NCI-H1694 (cell line): ENCODE measurements around the gene ZMIZ2.
"Not testable (repeated sequence)": the region's sequence is repeated elsewhere in the genome, so short reads cannot be mapped to it uniquely, and the experiment has no call there.

ENCODE experiments used
- DNase-seq: peaks from one replicate; lab custom pipeline; 2025; lab: John Stamatoyannopoulos, UW

Gene ZMIZ2

DNA sequence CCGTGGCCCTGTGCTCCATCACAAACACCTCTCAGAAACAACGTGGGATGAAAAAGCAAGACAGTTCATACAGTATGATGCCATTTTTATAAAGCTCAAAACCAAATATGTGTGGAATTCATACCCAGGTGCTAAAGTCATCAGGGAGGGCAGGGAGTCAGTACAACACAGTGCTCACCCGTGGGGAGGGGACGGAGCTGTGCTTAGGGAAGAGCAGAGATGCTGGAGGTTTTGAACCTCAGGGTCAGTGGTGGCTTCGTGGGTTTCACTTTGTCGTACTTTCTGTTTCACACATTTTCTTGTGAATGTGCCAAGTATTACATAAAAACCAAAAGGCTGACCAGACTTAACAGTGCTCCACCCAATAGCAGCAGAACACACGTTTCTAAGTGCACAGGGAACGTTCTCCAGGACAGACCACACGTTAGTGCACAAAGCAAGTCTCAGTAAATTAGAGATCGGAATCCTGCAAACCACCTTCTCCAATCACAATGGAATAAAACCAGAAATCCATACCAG lies 21.2 kb downstream of the ZMIZ2 start:
- no peak for DNase-seq

GRCh38 chr7:44771358-44771757 lies 22.7 kb downstream of the ZMIZ2 start:
- DNase-seq = no peak

- no peak for DNase-seq
Observed at GRCh38 chr7:44772440-44772839, 23.8 kb downstream of the ZMIZ2 start.

DNA sequence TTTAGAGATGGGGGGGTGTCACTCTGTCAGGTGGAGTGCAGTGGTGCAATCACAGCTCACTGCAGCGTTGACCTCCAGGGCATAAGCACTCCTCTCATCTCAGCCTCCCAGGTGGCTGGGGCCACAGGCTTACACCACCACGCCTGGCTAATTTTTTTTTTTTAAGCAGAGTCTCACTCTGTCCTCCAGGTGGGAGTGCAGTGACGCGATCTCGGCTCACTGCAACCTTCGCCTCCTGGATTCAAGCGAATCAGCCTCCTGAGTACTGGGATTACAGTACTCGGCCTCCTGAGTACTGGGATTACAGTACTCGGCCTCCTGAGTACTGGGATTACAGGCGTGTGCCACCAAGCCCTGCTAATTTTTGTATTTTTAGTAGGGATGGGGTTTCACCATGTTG lies 24.2 kb downstream of the ZMIZ2 start:
- DNase-seq = no peak

- DNase-seq = not testable (repeated sequence)
Observed at GRCh38 chr7:44774486-44774885, 25.8 kb downstream of the ZMIZ2 start.

GRCh38 chr7:44775383-44776107 lies 26.9 kb downstream of the ZMIZ2 start:
- DNase-seq = no peak

DNA sequence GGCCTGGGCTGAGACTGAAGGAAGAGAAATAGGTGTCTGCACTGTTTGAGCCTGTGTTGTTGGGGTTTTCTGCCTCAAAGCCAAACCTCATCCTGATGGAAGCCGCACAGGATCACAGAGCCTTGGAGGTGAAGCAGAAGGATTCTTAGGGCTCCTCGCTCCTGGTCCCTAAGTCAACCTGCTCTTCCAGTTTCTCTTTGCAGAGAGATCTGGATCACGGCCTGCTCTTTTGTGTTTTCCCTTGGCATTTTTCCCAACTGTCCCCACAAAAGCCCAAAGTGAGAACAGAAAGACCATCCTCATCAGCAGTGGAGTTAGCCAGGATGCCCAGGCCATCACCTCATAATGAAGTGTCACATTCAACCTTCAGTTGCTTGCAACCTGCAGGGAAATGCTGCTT lies 27.6 kb downstream of the ZMIZ2 start:
- DNase-seq = no peak

DNA sequence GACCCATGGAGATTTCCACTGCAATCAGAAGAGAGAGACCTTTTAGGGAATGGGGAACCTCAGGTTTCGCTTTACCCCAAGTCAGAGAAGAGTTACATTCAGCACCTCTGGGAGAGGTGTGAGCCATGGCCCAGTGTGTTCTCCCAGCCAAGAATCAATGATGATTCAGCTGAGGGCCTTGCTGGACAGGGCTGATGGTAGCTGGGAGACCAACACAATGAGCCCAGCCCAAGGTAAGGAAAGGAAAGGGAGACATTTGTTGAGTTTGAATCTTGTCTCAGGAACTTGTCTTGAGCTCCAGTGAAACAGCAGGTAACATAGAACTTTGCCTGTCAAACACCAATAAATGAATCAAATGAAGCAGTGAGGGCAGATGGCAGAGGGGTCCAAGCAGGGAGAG lies 33.8 kb downstream of the ZMIZ2 start:
- DNase-seq = no peak

DNA sequence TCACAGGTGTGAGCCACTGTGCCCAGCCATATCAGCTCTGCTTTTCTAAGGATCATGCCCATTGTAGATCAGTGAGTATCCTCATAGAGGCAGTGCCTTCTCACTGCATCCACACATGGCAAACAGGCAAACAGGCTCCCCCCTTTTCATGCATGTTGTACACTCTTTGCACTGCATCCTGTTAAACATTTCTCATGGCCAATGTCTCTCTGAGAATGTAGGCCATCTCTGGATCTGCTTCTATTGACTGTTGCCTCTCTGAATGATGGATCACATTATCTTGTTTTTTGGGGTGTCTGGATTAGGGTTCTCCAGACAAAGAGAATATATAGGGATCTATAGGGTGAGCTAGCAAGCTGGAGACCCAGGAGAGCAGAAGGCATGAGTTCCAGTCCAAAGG lies 34.8 kb downstream of the ZMIZ2 start:
- DNase-seq = no peak

GRCh38 chr7:44784364-44784763 lies 35.7 kb downstream of the ZMIZ2 start:
- DNase-seq = no peak

DNA sequence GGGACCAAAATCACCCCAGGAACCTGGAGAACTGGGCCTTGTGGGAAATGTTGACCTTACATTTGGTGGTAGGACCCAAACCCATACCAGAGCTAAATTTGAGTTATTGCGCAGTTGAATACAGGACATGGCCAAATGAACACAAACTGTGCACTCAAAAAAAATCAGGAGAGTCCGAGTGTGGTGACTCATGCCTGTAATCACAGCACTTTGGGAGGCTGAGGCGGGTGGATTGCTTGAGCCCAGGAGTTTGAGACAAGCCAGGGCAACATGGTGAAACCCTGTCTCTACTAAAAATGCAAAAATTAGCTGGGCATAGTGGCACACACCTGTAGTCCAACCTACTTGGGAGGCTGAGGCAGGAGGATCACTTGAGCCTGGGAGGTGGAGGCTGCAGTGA lies 36.6 kb downstream of the ZMIZ2 start:
- not testable (repeated sequence) for DNase-seq

GRCh38 chr7:44787041-44787440 lies 38.4 kb downstream of the ZMIZ2 start:
- DNase-seq = no peak

GRCh38 chr7:44787762-44788161 lies 39.1 kb downstream of the ZMIZ2 start:
- DNase-seq = no peak

DNA sequence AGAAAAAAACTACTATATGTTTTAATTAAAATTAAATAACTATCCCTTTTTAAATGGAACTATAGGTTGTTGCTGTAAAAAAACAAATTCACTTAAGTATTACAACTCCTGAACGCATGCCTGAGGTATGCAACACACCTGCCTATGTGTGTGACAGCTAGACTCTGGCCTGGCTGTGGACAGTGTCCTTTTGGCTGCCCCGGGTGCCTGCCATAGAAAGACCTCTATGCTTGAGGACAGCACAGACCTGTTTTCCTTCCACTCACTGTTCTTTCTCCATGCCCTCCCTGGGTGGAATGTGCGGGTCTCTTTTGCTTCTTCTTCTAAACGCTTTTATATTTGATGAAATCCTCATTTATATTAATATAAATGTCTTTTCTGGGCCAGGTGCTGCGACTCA lies 41.3 kb downstream of the ZMIZ2 start:
- DNase-seq = no peak

DNA sequence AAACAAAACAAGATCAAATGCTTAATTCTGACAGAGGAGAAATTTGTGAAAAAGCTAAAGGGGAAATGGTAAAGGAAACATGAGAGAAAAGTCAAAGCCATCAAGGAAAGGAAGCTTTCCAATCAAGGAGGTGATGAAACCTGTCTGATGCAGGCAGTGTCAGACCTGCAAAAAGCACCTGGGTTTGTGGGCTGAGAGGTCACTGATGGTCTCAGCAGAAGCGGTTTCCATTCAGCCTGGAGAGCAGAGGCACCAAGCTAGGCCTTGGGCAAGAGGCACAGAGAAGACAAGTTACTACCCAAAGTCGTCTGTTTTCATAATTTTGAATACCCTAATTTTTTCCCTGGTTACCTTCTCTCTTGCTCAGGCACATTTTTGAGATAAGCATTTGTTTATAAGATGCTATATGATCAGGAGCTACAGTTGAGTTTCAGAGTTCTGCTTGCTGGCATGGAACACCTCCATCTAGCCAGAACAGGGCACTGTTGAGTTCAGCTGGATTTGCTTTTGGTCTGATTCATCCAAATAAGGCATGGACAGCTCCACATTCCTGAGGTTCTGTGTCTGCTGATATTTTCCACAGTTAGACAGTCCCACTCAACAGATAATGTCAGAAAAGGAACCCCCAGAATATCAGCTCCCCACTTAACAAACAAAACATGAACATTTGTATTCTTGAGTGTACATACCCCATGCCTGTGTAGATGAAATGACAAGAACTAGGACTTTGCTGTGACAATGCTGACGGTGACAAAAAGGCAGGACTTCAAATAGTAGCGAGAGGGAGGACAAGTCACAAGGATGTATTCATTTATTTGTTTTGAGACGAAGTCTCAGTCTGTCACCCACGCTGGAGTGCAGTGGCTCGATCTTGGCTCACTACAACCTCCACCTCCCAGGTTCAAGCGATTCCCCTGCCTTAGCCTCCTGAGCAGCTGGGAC lies 42.9 kb downstream of the ZMIZ2 start:
- no peak for DNase-seq

- DNase-seq = no peak
Observed at GRCh38 chr7:44793919-44794318, 45.3 kb downstream of the ZMIZ2 start.

DNA sequence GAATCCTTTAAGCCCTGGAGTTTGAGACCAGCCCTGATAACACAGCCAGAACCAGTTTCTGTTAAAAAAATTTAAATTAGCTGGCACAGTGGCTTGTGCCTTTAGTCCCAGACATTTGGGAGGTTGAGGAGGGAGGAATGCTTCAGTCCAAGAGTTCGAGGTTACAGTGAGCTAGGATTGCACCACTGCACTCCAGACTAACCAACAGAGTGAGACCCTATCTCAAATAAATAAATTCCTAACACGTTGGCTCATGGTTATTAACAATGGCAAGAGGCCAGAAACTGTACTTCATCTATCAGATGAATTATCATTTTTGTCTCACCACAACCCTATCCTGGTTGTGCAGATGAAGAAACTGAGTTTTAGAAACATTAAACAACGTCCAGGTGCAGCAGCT lies 45.7 kb downstream of the ZMIZ2 start:
- no peak for DNase-seq

- DNase-seq = peak; percentile 66
Observed at GRCh38 chr7:44796034-44796503, 47.4 kb downstream of the ZMIZ2 start.

DNA sequence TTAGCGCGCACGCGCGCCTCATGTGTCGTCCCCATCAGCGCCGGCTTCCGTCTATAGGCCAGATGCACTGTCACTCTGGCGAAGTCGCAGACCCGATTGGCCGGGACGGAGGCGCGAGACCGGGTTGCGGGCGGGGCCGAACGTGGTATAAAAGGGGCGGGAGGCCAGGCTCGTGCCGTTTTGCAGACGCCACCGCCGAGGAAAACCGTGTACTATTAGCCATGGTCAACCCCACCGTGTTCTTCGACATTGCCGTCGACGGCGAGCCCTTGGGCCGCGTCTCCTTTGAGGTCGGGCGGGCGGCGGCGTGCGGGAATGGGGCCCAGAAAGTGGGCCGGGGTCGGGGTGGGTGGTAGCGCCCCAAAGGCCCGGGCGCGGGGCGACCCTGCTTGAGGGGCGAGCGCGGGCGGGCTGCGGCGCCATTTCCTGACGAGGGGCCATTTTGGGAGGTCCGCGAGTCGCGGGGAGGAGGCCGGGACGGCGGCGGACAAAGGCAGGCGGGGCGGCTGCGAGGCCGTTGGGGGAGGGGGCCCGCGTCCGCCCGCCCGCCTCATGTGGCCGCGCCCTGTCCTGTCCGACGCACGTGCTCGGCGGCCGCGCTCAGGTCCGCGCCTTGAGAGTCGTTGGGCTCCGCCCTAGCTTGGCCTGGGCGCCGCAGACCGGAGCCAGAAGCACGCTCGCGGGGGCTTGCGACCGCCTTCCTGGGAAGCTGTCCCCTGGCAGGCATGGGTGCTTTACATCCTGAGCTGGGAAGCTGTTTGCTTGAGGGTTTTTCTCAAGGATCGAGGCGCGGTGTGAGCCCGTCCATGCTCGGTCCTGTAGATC lies 48.1 kb downstream of the ZMIZ2 start, which contains the start of gene PPIA:
PPIA (plus strand) TSS at position 178 of the 825 bp plus-strand sequence; CDS start at position 222, 44 bp downstream.
- DNase-seq = peak; percentile 95

- peak; percentile 67 for DNase-seq
Observed at GRCh38 chr7:44797329-44798258, 48.9 kb downstream of the ZMIZ2 start.
